HG02571 (cell line): Measurements from ENCODE around the gene PDE6A.
"Not testable (repeated sequence)": the region's sequence is repeated elsewhere in the genome, so short reads cannot be mapped to it uniquely, and the experiment has no call there.

Experiments
- ATAC-seq: cut with Tn5 transposase; IDR thresholded peaks from one replicate; pipeline ENCODE4 v1.9.1; 2021; ENCODE audit warnings: mild to moderate bottlenecking, moderate library complexity; ENCODE audit not compliant: unreplicated experiment

The PDE6A gene

GRCh38 chr5:149898811-149899210 is 45.8 kb downstream of the PDE6A start:
- ATAC-seq: no peak

DNA sequence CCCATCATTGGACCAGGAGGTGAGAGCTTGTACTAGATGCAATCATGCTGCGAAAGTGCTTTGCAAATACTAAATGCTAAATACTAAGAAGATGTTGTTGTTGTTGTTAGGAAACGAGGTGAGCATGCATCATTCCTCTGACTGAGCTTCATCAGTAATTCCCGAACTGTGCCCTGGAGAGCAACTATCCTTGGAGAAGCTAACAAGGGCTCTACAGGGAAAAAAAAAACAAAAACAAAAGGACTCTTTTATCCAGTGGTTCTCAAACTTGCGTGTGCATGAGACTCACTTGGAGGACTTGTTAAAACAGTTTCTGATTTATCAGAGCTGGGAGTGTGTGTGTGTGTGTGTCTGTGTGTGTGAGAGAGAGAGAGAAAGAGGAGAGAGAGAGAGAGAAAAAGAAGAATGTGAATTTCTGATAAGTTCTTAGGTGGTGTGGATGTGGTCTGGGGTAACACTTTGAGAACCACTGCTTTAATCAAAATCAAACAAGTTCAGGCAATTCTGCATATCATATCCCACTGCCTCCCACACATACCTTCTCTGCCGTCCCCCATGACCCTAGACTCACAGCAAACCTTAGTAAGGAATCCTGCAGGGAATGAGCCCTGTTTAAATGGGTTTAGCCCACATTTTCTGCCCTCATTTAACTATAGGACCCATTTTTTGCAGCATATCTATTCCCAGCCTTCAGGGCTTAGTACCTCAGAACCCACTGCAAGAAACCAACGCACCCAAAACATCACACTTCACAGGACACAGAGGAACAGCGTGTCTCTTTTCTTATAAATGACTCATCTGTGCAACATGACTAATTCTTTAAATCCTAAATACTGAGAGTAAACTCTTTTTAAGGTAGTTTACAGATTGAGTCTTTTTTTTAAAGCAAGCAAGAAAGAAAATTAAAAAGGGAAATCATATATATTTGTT is 48.9 kb downstream of the PDE6A start:
- no peak for ATAC-seq

GRCh38 chr5:149894237-149894636 is 50.4 kb downstream of the PDE6A start:
- no peak for ATAC-seq

- ATAC-seq: no peak
These were observed 51.1 kb downstream of the PDE6A start for GRCh38 chr5:149893403-149893931.

GRCh38 chr5:149892594-149892993 is 52.0 kb downstream of the PDE6A start:
- no peak for ATAC-seq

GRCh38 chr5:149888280-149888679 is 56.3 kb downstream of the PDE6A start:
- no peak for ATAC-seq

GRCh38 chr5:149887622-149888183 is 56.9 kb downstream of the PDE6A start:
- no peak for ATAC-seq

- no peak for ATAC-seq
These were observed 57.7 kb downstream of the PDE6A start for GRCh38 chr5:149886692-149887470.

- no peak for ATAC-seq
These were observed 58.5 kb downstream of the PDE6A start for GRCh38 chr5:149886060-149886459.

GRCh38 chr5:149885513-149885912 is 59.1 kb downstream of the PDE6A start:
- no peak for ATAC-seq

DNA sequence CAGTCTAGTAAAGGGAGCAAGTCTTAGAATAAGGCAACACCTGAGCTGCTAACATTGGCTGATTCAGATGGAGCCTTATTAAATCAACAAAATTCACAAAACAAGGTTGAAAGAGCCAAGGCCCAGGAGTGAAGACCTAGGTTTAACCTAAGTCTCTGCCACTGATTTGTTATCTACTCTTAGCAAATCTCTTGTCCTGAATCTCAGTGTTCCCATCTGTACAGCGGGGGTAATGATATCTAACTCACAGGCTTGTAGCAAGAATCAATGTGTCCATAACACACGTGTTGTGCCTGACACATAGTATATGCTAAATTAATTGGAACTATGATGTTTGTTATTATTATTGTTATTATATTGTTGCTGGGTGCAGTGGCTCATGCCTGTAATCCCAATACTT is 61.0 kb downstream of the PDE6A start:
- ATAC-seq: no peak

DNA sequence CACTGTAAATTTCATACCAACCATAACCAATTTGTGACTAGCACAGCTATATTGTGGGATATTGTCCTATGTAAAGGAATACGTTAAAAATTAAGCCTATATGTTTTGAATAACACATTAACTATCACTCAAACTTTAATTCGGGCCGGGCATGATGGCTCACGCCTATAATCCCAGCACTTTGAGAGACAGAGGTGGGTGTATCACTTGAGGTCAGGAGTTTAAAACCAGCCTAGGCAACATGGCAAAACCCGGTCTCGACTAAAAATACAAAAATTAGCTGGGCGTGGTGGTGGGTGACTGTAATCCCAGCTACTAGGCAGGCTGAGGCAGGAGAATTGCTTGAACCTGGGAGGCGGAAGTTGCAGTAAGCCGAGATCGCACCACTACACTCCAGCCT is 62.0 kb downstream of the PDE6A start:
- ATAC-seq: not testable (repeated sequence)

- ATAC-seq: no peak
These were observed 62.7 kb downstream of the PDE6A start for GRCh38 chr5:149881874-149882273.

DNA sequence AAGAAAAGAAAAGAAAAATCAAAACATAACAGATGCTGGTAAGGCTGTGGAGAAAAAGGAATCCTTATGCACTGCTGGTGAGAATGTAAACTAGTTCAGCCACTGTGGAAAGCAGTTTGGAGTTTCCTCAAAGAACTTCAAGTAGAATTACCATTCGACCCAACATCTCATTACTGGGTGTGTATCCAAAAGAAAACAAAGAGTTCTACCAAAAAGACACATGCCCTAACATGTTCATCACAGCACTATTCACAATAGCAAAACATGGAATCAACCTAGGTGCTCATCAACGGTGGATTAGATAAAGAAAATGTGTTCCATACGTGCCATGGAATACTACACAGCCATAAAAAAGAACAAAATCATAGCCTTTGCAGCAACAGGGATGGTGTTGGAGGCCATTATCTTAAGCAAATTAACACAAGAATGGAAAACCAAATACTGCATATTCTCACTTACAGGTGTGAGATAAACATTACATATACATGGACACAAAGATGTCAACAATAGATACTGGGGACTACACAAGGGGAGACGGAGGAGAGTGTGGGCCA is 63.4 kb downstream of the PDE6A start:
- ATAC-seq: no peak

DNA sequence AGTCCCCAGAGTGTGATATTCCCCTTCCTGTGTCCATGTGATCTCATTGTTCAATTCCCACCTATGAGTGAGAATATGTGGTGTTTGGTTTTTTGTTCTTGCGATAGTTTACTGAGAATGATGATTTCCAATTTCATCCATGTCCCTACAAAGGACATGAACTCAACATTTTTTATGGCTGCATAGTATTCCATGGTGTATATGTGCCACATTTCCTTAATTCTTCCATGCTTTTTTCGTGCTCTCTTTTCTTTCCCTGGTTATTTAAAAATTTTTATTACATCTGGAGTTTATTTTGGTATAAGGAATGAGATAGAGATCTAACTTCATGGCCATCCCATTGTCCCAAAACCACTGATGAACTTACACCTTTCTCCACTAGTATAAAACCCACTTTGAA is 65.0 kb downstream of the PDE6A start:
- ATAC-seq: not testable (repeated sequence)

GRCh38 chr5:149878371-149878770 is 66.2 kb downstream of the PDE6A start:
- ATAC-seq: no peak

GRCh38 chr5:149873896-149874295 is 70.7 kb downstream of the PDE6A start:
- ATAC-seq: no peak

GRCh38 chr5:149872351-149873040 is 72.1 kb downstream of the PDE6A start:
- no peak for ATAC-seq

DNA sequence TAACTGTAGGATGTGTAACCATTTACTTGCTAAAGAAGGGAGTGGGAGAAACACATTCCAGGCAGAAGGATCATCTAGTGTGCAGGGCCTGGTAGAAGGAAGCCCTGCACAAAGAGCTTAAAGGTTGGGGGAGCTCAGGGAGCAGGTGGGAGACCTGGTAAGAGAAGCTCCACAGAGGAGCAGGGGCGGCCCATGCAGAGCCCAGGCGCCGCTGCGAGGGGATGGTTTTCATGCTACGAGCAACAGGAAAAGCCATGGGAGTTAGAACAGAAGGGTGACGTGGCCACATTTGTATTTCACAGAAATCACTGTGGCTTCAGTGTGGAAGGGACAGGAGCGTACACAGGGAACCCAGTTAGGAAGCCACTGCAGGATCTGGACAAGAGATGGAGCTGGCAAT is 73.1 kb downstream of the PDE6A start:
- no peak for ATAC-seq

DNA sequence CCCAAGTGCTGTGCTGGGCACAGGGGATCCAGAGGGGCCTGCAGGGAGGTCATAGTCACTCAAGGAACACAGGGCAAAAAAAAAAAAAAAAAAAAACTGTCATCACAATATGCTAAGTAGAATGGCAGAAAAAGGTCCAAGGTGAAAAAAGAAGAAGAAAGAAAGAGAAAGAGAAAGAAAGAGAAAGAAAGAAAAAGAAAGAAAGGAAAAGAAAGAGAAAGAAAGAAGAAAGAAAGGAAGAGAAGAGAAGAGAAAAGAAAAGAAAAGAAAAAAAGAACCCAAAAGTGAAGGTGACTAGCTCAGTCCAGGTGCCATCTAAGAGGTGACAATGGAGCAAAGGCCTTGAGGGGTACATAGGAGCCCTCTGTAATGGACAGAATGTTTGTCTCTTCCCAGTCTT is 73.9 kb downstream of the PDE6A start:
- no peak for ATAC-seq
